K562 (cell line): ENCODE results near the gene IGSF3. TPM values are rescaled to one million over a fixed set of nuclear protein-coding genes. Genes with fewer than 3 reads are reported as not detected.
A peak's percentile ranks its signal among the peaks of the same experiment; 100 is the strongest.

Source experiments
- ATF1 ChIP-seq, 2 experiments: fragments of 450-650 bp in 1 of 2; IDR thresholded peaks; 2 replicates each; pipeline ENCODE4 v1.6.1; 2016; ENCODE audit warnings: missing compliant biosample characterization in 1 of 2, missing genetic modification characterization in 1 of 2
- CAMTA2 ChIP-seq: fragments of 250-450 bp; sonication (Bioruptor Pico); conservative IDR thresholded peaks from 2 replicates; pipeline ENCODE4 v1.5.1; 2022
- DPF2 ChIP-seq: fragments of 450-650 bp; IDR thresholded peaks from 2 replicates; pipeline ENCODE4 v1.6.1; 2016
- E2F4 ChIP-seq: sonication (generic); formaldehyde crosslinking; IDR thresholded peaks from 2 replicates; pipeline ENCODE4 v1.8.0; 2022; ENCODE audit warnings: mild to moderate bottlenecking, low read depth, missing genetic modification reagents
- ELK3 ChIP-seq: fragments of 450-650 bp; formaldehyde crosslinking; IDR thresholded peaks from 2 replicates; pipeline ENCODE4 v1.4.0; 2020; ENCODE audit warnings: mild to moderate bottlenecking
- ETV1 ChIP-seq: fragments of 450-650 bp; conservative IDR thresholded peaks from 2 replicates; pipeline ENCODE4 v1.6.1; 2016; ENCODE audit warnings: missing genetic modification characterization, control low read depth, low read depth, missing compliant biosample characterization
- ETV6 ChIP-seq, 3 experiments: fragments of 150-350 bp in 1 of 3; sonication (generic) in 1 of 3; formaldehyde crosslinking in 1 of 3; IDR thresholded peaks; 2 replicates each; pipeline versions ENCODE4 v1.6.1 to v1.8.0; 2014 to 2022; ENCODE audit warnings: borderline replicate concordance in 2 of 3, low read depth in 2 of 3, antibody characterized with exemption in 1 of 3, low read length in 1 of 3, mild to moderate bottlenecking in 1 of 3, missing genetic modification reagents in 1 of 3
- GATAD2B ChIP-seq: fragments of 450-650 bp; IDR thresholded peaks from 2 replicates; pipeline ENCODE4 v1.6.1; 2017; ENCODE audit warnings: mild to moderate bottlenecking, borderline replicate concordance
- HOMEZ ChIP-seq: fragments of 250-450 bp; sonication (Bioruptor Pico); IDR thresholded peaks from 2 replicates; pipeline ENCODE4 v1.4.0; 2020; ENCODE audit warnings: mild to moderate bottlenecking, moderate library complexity
- LEF1 ChIP-seq: fragments of 450-650 bp; IDR thresholded peaks from 2 replicates; pipeline ENCODE4 v1.6.1; 2016; ENCODE audit warnings: mild to moderate bottlenecking
- MED1 ChIP-seq: sonication (generic); formaldehyde crosslinking; IDR thresholded peaks from 2 replicates; pipeline ENCODE4 v1.8.1; 2023; ENCODE audit warnings: missing genetic modification reagents, borderline replicate concordance
- MIER1 ChIP-seq: fragments of 450-650 bp; IDR thresholded peaks from 2 replicates; pipeline ENCODE4 v1.6.1; 2016; ENCODE audit warnings: antibody characterized with exemption, mild to moderate bottlenecking, low read depth
- OTX1 ChIP-seq: fragments of 450-650 bp; formaldehyde crosslinking; IDR thresholded peaks from 2 replicates; pipeline ENCODE4 v1.4.0; 2022; ENCODE audit warnings: mild to moderate bottlenecking
- POLR2A ChIP-seq: fragments of 450-650 bp; conservative IDR thresholded peaks from 2 replicates; pipeline ENCODE4 v1.6.1; 2016
- STAT6 ChIP-seq: sonication (generic); formaldehyde crosslinking; IDR thresholded peaks from 2 replicates; pipeline ENCODE4 v1.8.1; 2023; ENCODE audit warnings: mild to moderate bottlenecking, missing genetic modification reagents
- TCFL5 ChIP-seq: fragments of 250-450 bp; sonication (Bioruptor Pico); conservative IDR thresholded peaks from 2 replicates; pipeline ENCODE4 v1.6.1; 2021; ENCODE audit warnings: mild to moderate bottlenecking, moderate library complexity, matching md5 sums
- TOE1 ChIP-seq, 2 experiments: fragments of 450-650 bp in 1 of 2; sonication (generic) in 1 of 2; formaldehyde crosslinking in 1 of 2; IDR thresholded peaks; 2 replicates each; pipeline versions ENCODE4 v1.7.1 to v1.8.0; 2016 to 2022; ENCODE audit warnings: borderline replicate concordance in 2 of 2, mild to moderate bottlenecking in 2 of 2, antibody characterized with exemption in 1 of 2, inconsistent platforms in 1 of 2, low read depth in 1 of 2, missing genetic modification reagents in 1 of 2, moderate library complexity in 1 of 2
- XRCC3 ChIP-seq: fragments of 450-650 bp; IDR thresholded peaks from 2 replicates; pipeline ENCODE4 v1.6.1; 2017; ENCODE audit warnings: mild to moderate bottlenecking, moderate library complexity
- ZNF124 ChIP-seq: sonication (generic); formaldehyde crosslinking; IDR thresholded peaks from 2 replicates; pipeline ENCODE4 v1.8.1; 2022; ENCODE audit warnings: missing genetic modification reagents
- ZNF263 ChIP-seq: sonication (generic); formaldehyde crosslinking; IDR thresholded peaks from 2 replicates; pipeline ENCODE4 v1.8.0; 2022; ENCODE audit warnings: mild to moderate bottlenecking, missing genetic modification reagents, borderline replicate concordance
- ZNF311 ChIP-seq: fragments of 250-450 bp; sonication (Bioruptor Pico); IDR thresholded peaks from 2 replicates; pipeline ENCODE4 v1.4.0; 2020; ENCODE audit warnings: mild to moderate bottlenecking, moderate library complexity
- ZNF707 ChIP-seq: fragments of 250-450 bp; sonication (Bioruptor Pico); conservative IDR thresholded peaks from 2 replicates; pipeline ENCODE4 v1.8.0; 2022; ENCODE audit warnings: inconsistent platforms, mild to moderate bottlenecking, moderate library complexity
- polyA plus RNA-seq, 8 experiments: library from polyadenylated mRNA; depleted of rRNA in 4 of 8; stranded (reverse) in 5 of 8; unstranded in 3 of 8; fragments of >200 nt; fragmentation: Nextera tagmentation in 2 of 8; fragmentation: Illumina TruSeq in 1 of 8; extraction: Ambion mirVana in 2 of 8; extraction: Trizol in 1 of 8; gene quantifications; 2 replicates each; pipeline versions ENCODE4 v1.2.1 to v1.2.3, GENCODE V29; 2011 to 2014; ENCODE audit warnings: inconsistent platforms in 1 of 8, missing spikeins in 1 of 8
- total RNA-seq, 7 experiments: library from RNA; depleted of rRNA in 6 of 7; stranded (reverse); fragments of >200 nt in 6 of 7; fragmentation: Illumina TruSeq in 2 of 7; extraction: Trizol in 2 of 7; gene quantifications; 2 replicates each; pipeline versions ENCODE4 v1.2.1 to v1.2.3, GENCODE V29; 2011 to 2021; ENCODE audit warnings: low replicate concordance in 1 of 7

The IGSF3 gene
- total and polyA plus RNA-seq, 9 of the 15 experiments (the other 6 are each of a cell fraction or from before 2014, with no cell fraction given) = 1.1 to 15.0 (median 8.3) TPM

GRCh38 chr1:116569776-116570357 is 97.7 kb downstream of the IGSF3 start (continued):
- TF ChIP-seq ETV1 (no peak), ATF1 (CRISPR knock-in tag; IDR thresholded peaks at IDR 0.05) (no peak), ATF1 (tag; IDR thresholded peaks at IDR 0.05) (peak; percentile 38; the same call in 1 of the 2 replicates), OTX1 (CRISPR knock-in tag) (no peak), ZNF311 (CRISPR knock-in tag) (no peak), ELK3 (no peak), ETV6 (IDR thresholded peaks at IDR 0.05; ENCODE audit: borderline replicate concordance in 1 of 2, low read depth in 2 of 2, low read length in 1 of 2) (0 out of 4 replicates have a peak, but pooled peaks of 1 of the 2 experiments have one; percentile 14), ETV6 (CRISPR knock-in tag; IDR thresholded peaks at IDR 0.05; ENCODE audit: borderline replicate concordance) (no peak; the same call in 1 of the 2 replicates), E2F4 (CRISPR knock-in tag) (peak; percentile 29; the same call in 1 of the 2 replicates), ZNF124 (no peak), ZNF707 (no peak), STAT6 (CRISPR knock-in tag) (no peak), POLR2A (no peak), ZNF263 (CRISPR knock-in tag) (0 out of 2 replicates have a peak, but pooled peaks have one; percentile 55), DPF2 (peak; percentile 77), XRCC3 (no peak), HOMEZ (no peak), TCFL5 (no peak), MED1 (CRISPR knock-in tag) (no peak), LEF1 (no peak), TOE1 (IDR thresholded peaks at IDR 0.05; ENCODE audit: borderline replicate concordance) (no peak), TOE1 (CRISPR knock-in tag; IDR thresholded peaks at IDR 0.05; ENCODE audit: borderline replicate concordance, low read depth) (0 out of 2 replicates have a peak, but pooled peaks have one; percentile 63), GATAD2B (no peak), CAMTA2 (CRISPR knock-in tag) (no peak), MIER1 (no peak; the same call in 1 of the 2 replicates)
